GM15510 (cell line): ENCODE measurements around the gene MORF4L1.

Experiments
- POLR2A ChIP-seq: IDR thresholded peaks from 3 replicates; pipeline ENCODE4 v1.6.1; 2011; ENCODE audit warnings: borderline replicate concordance; ENCODE audit not compliant: insufficient read length; ENCODE audit errors: extremely low read depth

The MORF4L1 gene, protein sequence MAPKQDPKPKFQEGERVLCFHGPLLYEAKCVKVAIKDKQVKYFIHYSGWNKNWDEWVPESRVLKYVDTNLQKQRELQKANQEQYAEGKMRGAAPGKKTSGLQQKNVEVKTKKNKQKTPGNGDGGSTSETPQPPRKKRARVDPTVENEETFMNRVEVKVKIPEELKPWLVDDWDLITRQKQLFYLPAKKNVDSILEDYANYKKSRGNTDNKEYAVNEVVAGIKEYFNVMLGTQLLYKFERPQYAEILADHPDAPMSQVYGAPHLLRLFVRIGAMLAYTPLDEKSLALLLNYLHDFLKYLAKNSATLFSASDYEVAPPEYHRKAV

DNA sequence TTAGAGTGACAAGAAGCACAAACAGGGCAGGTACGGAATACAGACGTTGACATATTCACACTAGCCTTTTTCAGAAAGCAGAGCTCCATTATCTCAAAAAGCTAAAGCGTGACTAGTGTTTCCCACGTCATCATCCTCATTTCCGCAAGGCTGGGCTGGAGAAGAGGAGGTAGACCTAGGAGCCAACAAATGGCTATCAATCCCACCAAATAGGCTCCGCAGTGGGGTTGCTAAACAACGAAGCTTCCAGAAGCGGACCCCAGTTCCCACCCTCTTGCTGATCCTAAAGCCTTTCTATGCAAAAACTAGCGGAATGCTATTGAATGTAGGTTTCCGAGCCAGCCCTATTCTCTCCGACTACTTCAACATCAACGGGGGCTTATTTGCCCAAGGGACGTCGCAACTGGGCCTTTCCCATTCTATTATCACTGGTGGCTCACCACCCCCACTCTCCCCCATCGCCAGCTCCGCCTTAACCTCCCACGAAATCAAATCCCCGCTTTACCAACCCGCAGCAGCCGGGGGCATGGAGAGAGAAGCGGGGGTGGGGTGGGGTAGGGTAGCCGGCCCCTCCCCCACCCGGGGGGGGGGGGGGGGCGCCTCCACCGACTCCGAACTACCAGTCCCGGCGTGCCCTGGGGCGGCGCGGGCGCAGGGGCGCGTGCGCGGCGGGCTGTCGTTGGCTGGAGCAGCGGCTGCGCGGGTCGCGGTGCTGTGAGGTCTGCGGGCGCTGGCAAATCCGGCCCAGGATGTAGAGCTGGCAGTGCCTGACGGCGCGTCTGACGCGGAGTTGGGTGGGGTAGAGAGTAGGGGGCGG lies at the start of gene MORF4L1:
Gene MORF4L1, plus strand, starts transcription at position 736 of the 817 bp plus-strand sequence. CDS start 128 bp downstream, outside the sequence.
- no peak for TF ChIP-seq POLR2A

DNA sequence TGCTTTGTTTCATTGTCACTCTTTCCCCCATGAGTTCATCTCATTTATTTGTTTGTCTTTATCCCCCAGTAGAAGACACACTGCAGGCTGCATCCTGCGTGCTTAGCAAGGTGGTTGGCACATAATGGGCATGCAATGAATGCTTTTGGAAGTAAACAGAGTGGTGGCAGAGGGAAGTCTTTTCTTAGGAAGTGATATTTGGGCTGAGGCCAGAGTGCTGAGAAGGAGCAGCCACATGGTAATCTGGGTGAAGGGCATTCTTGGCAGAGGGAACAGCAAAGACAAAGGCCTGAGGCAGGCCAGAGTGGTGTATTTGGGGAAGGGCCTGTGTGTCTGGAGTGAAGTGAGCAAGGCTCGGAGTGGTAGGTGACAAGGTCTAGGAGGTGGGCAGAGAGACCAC lies 43.8 kb upstream of the MORF4L1 start:
- TF ChIP-seq POLR2A, result no peak

DNA sequence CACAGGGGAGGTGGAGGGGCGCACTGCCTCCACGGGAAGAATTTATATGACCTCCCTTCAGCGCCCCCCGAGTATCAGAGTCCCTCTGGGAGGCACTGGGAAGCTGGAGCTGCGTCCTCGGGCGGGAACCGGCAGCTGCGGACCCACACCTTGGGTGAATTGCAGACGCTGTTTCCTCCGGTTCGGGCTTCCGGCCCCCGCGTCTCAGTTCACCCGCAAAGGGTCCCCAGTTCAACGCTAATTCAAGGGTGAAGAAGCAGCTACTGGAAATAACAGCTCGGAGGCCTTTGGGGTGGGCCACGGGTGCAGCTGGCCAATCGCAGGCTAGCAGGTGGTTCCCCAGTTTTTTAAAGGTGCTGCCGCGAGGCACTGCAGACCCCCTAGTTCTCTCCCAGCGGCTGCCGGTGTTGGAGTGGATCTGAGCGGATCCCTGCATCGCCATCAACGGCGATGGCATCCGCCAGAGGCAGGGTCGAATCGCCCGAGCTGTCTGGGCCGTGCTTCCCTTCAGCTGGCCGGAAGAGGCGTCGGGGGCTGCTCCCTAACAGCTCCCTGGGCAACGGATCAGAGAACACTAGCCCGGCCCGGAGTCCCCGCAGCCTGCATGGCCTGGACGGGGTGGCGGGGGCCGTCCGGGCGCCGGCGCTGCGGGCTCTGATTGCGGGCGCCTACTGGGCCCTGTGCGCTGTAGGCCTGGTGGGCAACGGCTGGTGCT lies 42.0 kb upstream of the MORF4L1 start:
- no peak for TF ChIP-seq POLR2A

DNA sequence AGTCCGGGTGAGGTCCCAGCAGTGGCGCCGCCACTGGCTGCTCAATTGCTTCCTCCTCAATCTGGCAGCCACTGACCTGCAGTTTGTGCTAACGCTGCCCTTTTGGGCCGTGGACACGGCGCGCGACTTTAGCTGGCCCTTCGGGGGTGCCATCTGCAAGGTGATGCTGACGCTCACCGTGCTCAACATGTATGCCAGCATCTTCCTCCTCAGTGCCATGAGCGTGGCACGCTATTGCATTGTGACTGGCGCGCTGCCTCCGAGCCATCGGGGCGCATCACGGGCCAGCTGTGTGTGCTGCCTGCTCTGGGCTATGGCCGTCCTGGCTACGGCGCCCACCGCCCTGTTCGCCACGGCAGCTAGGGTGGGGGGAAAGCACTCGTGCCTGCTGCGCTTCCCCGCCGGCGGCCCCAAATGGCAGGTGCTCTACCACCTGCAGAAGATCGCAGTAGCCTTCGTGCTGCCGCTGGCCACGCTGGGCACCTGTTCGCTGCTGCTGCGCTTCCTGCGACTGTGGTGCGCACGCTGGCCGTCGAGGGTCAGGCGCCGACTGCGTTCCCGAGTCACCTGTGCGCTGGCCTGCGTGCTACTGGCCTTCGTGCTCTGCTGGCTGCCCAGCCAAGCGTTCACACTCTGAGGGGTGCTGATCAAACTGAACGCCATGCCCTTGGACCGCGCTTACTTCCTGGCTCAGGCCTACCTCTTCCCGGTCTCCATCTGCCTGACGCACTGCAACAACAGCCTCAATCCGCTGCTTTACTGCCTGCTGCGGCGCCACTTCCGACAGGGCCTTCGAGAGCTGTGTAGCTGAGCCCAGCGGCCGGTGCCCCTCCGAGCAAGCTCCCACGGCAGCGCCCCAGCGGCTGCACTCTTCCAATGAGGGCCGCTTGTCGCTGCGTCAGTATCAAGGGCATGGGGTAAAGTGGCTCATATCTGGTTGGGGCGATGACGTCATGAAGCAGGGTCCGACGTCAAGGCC lies 41.2 kb upstream of the MORF4L1 start:
- no peak for TF ChIP-seq POLR2A

DNA sequence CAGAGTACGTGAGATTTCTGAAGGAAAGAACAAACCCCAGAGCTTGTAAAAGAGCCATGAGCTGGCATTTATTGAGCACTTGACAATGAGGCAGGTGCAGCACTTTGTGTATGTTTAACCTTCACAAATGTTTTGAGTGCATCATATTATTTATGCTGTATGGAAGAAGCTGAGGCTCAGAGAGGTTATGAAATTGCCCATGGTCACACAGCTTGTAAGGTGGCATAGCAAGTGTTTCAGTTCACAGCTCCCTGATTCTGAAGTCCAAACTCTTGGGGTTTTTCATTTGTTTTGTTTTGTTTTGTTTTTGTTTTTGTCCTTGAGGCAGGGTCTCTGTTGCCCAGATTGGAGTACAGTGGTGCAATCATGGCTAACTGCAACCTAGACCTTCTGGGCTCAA lies 36.4 kb upstream of the MORF4L1 start:
- no peak for TF ChIP-seq POLR2A

DNA sequence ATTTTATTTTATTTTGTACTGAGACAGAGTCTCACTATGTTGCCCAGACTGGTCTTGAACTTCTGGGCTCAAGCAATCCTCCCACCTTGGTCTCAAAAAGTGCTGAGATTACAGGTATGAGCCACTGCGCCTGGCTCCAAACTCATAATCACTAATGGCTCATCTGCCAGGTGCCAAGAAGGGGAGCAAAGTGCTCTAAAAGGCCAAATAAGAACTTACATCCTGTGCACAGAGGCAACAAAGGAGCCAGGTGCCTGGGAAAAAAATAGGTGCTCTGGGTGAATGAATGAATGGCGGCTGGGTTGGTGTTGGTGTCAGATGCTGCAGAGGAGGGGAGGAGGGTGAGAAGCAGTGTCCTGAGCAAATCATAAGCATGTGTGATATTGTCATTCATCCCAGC lies 35.6 kb upstream of the MORF4L1 start:
- TF ChIP-seq POLR2A, result no peak

DNA sequence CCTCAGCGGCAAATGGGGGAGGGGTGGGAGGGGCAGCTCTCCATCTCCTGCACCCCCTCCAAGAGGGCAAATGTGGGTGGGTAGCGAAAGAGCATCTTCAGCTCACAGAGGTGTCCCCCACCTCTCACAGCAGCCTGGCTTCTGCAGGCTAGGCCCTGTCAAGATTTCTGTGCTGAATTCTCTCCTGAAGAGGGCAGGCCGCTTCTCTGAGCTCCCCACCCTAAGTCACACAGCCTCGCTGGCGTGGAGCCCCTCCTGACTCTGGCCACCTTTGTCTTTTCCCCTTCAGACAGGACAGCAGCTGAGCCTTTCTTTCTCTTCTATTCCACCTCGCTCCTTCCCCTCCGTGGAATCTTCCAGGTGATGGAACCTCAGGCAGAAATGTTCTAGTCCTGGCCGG lies 35.1 kb upstream of the MORF4L1 start:
- TF ChIP-seq POLR2A, result no peak

DNA sequence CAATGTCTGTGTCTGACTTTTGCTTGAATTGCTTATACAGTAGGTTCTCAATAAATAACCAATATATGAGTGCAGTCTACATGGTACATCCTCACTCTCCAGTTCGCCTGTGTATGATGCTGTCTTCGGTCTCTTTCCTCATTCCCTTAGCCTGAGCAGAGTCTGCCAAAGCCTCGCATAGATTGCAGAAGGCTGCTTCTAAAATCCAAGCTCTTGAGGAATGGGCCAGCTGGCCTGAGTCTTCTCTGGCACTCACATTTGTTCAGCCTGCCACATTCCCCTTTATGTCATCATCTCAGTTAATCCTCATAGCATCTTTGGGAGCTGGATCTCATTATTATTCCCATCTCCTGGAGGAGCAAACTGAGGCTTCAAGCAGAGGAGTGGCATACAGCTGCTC lies 34.2 kb upstream of the MORF4L1 start:
- no peak for TF ChIP-seq POLR2A

DNA sequence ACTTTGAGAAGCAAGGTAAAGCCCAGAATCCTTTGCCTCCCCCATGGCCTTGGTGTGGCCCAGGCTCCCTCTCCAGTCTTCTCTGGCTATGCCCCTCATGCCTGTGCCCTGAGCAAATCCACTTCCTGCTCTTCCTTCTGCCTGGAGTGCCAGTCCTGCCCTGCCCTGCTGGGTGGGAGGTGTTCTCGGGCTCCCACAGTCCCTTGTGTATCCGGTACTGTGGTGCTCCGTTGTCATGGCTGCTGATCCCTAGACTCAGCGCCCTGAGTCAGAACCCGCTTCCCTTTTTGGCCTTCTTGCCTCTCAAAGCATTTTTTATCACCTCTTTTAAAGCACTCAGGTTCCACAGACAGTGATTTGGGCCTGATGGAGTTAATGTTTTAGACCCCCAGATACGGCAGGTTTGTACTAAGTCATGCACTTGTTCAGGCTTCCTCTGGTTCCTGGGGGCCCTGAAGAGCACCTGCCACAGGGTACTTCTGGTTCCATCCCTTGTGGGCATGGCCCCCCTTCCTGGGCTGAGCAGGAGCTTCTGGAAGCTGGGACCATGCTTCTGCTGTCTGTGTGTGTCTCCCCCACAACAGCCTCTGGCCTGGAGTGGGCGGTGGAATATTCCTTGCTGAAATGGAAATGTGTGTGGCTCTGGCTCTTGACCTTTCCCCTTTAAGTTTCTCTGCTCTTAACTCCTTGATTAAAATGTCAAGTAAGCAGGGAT lies 31.9 kb upstream of the MORF4L1 start:
- no peak for TF ChIP-seq POLR2A

DNA sequence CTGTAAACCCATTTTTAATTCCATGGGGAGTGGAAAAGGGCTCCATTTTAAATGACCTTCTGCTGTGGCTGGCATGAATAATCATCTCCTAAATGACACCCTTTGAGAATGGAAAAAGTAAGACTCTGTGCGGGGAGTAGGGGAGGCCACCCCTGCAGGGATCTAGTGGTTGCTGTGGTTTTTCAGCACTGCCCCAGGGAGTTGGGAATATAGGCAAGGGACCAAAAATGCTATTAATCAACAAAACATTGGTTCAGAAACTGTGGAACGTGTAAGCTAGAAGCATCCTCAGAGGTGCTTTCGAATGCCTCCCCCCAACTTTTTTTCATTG lies 31.3 kb upstream of the MORF4L1 start:
- TF ChIP-seq POLR2A, result no peak

DNA sequence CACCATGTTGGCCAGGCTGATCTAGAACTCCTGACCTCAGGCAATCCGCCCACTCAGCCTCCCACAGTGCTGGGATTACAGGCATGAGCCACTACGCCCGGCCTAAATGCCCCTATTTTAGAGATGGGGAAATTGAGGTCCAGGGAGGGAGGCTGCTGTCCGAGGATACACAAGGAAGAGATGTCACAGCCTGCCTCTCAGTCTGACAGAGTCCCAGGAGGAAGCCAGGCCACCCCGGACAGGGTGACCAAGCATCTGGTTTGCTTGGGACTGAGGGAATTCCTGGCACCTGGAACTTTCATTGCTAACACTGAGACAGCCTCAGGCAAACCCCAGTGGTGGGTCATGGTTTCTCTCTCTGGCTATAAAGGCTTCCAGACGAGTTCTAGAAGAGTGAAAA lies 30.8 kb upstream of the MORF4L1 start:
- no peak for TF ChIP-seq POLR2A

DNA sequence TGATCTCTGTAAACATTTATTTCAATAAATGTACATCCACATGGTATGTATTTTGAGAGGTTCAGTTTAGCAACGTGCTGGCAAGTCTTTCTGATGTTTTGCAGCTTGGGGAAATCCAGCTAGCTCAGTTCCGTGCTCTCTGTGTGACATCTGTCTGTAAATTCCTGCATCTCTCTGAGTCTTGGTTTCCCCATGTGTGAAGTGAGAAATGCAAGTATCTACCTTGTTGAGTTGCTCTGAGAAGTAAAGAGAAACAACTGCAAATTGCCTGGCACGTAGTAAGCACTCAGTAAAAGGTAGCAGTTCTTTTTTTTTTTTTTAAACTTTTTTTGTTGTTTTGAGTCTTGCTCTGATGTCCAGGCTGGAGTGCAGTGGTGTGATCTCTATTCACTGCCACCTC lies 30.2 kb upstream of the MORF4L1 start:
- no peak for TF ChIP-seq POLR2A

DNA sequence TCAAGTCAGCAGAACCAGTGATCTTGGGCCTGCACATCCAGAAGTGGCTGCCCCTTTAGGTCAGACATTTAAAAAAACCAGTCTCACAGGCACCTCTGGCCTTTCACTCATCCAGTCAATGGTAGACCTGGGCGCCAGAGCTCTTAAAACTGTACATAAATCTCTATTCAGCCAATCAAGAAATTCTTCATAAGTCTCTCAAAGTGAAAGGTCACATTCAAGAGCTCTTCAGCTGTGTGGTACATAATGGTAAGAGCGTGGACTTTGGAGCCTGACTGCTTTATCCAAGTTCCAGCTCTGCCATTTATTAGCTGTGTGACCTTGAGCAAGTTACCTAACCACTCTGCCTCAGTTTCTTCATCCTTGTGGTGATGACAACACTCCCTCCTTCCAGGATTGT lies 22.3 kb upstream of the MORF4L1 start:
- no peak for TF ChIP-seq POLR2A
